ENCODE measurements around the gene C12orf57.

GRCh38 chr12:6946033-6946919 is 2.5 kb downstream of the C12orf57 start:
- TF ChIP-seq CTCF (IDR thresholded peaks at IDR 0.05 in 4 of 5, conservative IDR thresholded peaks at IDR 0.05 in 1 of 5) (no peak), POLR2A (IDR thresholded peaks at IDR 0.05) (no peak)

Data from gastrocnemius medialis (tissue), 4 donors.